GM15510 (cell line): Measurements from ENCODE around the gene SATB1.

Source experiments
- POLR2A ChIP-seq: IDR thresholded peaks from 3 replicates; pipeline ENCODE4 v1.6.1; 2011; ENCODE audit warnings: borderline replicate concordance; ENCODE audit not compliant: insufficient read length; ENCODE audit errors: extremely low read depth

Gene SATB1

DNA sequence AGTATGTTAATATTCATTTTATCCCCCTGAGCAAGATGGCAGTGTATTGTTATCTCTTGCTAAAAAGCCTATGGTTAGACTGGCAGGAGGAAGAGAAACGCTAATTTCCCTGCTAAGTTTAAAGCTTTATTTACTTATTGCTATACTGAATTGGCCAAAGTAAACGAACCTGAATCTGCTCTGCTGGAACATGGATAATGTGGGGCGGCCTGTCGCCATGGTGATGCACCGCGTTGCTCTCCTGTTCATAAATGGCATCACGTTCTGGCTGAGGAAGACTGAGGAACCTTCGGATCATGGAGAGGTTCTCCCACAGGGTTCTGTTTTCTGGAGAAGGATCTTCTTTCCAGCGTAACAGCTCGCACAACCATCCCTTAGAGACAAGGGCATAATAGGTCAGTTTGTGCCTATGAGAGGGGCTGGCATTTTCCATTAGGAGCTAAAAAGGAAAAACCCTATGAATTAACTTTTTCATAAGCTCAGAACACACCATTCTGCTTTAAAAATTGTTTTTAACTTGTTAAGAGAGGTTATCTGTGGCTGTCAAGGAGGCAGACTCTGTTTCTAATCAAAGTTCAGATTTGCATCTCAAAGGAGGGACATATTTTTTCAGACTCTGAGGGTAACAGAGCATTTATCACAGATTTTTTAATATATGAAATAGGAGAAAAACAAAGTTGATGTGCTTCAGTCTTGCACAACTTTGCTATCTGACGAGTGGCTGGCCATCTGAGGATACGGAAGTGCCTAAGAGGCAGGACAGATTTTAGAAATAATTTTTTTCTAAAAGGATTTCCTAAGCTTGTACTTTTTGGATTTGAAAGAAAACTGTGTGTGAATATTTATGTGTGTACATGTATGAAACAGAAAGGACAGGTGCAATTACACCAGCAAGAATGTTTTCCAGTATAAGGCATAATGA is 73.1 kb downstream of the SATB1 start:
- TF ChIP-seq POLR2A = no peak

- no peak for TF ChIP-seq POLR2A
These were observed 74.0 kb downstream of the SATB1 start for GRCh38 chr3:18351069-18351628.

DNA sequence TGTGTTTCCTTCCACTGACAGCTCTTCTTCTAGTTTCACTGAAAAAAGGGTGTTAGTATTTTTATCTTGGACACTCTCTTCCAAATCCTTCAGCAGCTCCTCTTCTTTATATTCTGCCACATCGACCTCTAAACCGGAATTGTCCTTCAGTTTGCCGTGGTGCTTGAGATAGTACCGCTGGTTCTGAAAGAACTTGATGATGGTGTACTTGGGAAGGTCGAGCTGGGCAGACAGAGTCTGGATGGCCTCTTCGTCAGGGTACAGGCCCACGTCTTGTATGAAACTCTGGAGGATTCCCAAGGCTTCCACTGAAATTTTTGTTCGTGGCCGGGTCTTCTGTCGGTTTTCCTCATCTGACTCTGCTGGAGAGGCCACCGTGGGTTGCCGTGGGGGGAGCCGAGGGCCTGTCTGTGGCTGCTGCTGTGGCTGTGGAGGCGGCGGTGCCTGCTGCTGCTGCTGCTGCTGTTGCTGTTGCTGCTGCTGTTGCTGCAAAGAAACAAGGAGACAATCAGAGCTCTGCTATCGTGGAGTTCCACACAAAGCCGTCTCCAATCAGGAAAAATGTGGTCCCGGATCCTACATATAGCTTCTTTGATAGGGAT is 75.8 kb downstream of the SATB1 start:
- TF ChIP-seq POLR2A = no peak

DNA sequence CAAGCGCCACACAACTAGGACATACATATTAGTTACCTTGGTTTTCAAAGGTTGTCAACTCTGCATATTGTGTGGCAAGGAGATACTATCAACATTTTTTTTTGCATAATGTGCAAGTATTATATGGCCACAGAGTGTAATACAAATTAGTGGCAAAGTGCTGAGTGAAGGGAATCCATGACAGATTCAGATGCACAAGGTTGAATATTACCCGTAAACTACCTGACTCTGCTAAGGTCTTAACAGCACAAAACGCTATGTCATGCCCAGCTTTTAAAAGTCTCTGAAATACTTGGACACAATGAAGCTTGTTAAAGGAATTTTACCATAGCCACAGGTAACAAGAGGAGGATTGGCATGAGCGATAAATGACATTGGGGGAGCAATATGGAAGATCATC is 79.0 kb downstream of the SATB1 start:
- TF ChIP-seq POLR2A = no peak

DNA sequence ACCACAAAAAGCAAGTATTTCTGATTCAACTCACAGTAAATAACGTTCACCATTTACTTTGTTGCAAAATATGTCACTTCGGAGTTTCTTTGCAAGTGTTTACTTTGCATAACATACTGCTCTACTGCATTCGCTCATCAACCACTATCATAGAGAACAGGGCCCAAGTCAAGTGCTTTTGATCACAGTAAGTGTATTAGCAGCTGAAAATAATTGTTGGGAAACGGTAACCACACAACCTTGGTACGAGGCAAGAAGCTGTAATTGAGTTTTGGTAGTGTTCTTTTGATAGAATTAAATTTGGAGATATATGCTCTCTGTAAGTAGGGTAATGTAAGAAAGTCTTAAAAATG is 80.1 kb downstream of the SATB1 start:
- TF ChIP-seq POLR2A = no peak

GRCh38 chr3:18344306-18345014 is 80.7 kb downstream of the SATB1 start:
- no peak for TF ChIP-seq POLR2A

- no peak for TF ChIP-seq POLR2A
These were observed 81.3 kb downstream of the SATB1 start for GRCh38 chr3:18343809-18344208.

- TF ChIP-seq POLR2A = no peak
These were observed 86.2 kb downstream of the SATB1 start for GRCh38 chr3:18338827-18339514.

GRCh38 chr3:18337231-18337630 is 87.9 kb downstream of the SATB1 start:
- no peak for TF ChIP-seq POLR2A

DNA sequence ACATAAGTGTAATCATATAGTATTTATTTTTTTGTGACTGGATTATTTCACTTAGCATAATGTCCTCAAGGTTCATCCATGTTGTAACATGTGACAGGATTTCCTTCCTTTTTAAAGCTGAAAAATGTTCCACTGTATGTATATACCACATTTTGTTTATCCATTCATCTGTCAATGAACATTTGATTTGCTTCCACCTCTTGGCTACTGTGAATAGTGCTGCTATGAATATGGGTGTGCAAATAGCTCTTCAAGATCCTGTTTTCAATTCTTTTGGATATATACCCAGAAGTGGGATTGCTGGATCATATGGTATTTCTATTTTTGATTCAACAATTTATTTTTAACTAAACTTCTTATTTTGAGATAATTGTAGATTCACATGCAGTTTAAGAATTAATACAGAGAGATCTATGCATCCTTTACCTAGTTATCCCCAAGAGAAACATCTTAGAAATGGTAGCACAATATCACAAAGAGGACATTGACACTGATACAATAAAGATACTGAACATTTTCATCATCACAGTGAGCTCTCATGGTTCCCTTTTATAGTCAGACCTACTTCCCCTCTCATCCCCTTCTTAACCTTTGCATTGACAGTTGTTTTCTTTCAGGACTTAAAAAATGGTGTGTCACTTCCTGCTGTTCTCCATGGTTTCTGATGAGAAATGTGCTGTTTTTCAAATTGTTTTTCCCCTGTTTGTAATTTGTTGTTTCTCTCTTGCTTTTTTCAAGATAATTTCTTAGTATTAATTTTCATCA is 90.1 kb downstream of the SATB1 start:
- TF ChIP-seq POLR2A = no peak

DNA sequence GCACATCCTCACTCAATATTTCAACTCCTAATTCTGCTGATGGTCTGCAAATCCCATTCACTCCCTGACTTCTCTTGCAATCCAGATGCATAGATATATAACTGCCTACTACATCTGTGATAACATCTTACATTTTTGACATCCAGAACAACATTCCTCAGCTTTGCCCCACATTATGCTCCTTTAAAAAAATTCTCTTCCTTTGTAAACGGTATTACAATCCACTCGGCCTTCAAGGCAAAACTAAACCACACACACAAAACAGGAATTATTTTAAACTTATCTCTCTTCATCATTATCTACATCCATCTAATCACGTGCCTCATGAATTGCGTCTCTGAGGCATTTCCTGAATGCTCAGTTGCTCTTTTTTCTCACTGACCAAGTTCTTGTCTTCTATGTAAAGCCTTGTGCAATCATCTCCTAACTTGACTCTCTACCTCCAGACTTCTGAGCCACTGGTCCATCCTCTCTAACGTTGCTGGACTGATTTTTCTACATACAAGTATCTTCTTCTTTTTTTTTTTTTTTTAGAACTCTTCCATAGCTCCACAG is 117.0 kb downstream of the SATB1 start:
- no peak for TF ChIP-seq POLR2A

- no peak for TF ChIP-seq POLR2A
These were observed 117.6 kb downstream of the SATB1 start for GRCh38 chr3:18307529-18307928.

DNA sequence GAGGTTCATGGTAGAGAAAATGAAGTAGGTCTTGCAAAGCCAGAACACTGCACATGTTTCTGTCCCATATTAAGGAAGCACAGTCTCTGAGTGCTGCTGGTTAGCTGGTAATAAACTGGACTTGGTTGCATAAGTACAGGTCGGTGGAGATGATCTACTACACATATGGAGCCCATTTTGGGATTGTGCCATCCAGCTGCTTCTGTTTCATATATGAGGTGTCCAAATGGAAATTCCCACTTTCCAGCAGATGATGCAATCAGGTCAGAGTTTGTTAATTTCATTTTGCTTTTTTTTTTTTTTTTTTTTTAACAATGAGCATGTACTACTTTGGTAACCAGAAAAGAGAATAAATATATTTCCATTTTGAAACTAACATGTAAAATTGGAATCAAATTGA is 122.6 kb downstream of the SATB1 start:
- TF ChIP-seq POLR2A = no peak

DNA sequence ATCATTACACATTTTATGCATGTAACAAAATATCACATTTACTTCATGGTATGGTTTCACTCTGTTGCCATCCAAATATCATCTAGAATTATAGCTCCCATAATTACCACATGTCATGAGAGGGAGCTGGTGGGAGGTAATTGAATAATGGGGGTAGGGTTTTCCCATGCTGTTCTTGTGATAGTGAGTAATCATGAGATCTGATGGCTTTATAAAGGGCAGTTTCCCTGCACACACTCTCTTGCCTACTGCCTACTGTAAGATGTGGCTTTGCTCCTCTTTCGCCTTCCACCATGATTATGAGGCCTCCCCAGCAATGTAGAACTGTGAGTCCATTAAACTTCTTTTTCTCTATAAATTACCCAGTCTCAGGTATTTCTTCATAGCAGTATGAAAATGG is 123.4 kb downstream of the SATB1 start:
- no peak for TF ChIP-seq POLR2A

DNA sequence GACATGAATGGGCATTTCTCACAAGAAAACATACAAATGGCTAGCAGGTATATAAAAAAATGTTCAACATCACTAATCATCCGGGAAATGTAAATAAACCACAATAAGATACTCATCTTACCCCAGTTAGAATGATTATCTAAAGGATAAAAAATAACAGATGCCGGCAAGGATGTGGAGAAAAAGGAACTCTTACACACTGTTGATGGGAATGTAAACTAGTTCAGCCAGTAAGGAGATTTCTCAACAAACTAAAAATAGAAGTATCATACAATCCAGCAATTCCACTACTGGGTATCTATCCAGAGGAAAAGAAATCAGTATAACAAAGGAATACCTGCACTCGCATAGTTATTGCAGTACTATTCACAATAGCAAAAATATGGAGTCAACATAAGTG is 124.2 kb downstream of the SATB1 start:
- TF ChIP-seq POLR2A = no peak

DNA sequence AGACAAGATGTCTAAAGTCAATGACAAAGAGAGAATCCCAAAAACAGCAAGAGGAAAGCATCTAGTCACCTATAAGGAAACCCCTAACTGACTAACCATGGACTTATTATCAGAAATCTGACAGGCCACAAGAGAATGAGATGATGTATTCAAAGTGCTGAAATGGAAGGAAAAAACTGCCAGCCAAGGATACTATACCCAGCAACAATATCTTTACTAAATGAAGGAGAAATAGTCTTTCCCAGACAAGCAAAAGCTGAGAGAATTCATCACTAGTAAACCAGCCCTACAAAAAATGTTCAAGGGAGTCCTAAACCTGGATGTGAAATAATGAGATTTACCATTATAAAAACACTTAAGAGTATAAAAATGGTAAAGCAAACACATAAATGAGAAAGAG is 128.0 kb downstream of the SATB1 start:
- TF ChIP-seq POLR2A = no peak
